GM10248 (cell line): ENCODE measurements around the gene LIPE.

Experiments used
- CTCF ChIA-PET: fragments of 300-600 bp; sonication (Branson Sonifier 250); formaldehyde crosslinking; extraction: SDS; loops from one replicate; lab custom pipeline; 2021; ENCODE audit warnings: antibody characterized with exemption; lab: Yijun Ruan, JAX
- POLR2A ChIA-PET: fragments of 350-650 bp; sonication (Branson Sonifier 250); formaldehyde crosslinking; extraction: SDS; loops from one replicate; lab custom pipeline; 2020; ENCODE audit warnings: antibody characterized with exemption; lab: Yijun Ruan, JAX
- DNase-seq: peaks from one replicate; pipeline ENCODE4 v3.0.0; 2012; ENCODE audit errors: extremely low spot score
- CTCF ChIP-seq: IDR thresholded peaks from 2 replicates; pipeline ENCODE4 v1.5.1; 2012; ENCODE audit warnings: mild to moderate bottlenecking, low read depth; ENCODE audit errors: extremely low read depth, missing control alignments, control extremely low read depth

Gene LIPE

DNA sequence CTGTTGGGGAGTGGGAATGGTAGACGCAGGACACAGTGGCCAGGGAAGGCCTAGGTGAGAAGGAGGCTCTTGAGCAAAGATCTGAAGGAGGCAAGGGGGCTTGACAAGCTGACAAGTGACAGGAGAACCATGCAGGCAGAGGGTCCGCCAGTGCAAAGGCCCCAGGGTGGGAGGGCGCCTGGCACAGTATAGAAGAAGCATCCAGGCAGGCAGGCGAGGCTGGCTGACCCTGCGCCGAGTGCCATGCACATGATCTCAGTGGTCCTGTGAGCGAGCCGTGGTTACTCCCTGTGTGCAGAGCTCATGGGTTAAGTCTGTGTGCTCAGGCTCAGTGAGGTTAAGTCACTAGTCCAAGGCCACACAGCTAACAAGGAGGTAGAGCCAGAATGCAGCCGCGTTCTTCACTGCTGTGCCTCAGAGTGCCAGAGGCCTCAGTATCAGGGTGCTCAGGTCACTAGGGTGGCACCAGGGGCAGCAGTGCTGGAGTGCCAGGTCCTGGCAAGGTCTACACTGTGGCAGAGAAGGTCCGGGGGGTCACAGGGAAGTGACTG is 52.3 kb downstream of the LIPE start:
- no peak for TF ChIP-seq CTCF
- POLR2A ChIA-PET, result no interaction called here
- DNase-seq, result no peak
- CTCF ChIA-PET, result no interaction called here

- CTCF ChIA-PET, result interaction anchor here (1.2 to 1.4 kb wide), 3 partner anchors 9 to 30 kb away, joined by 3 to 5 read pairs (median 4); no protein-coding TSS in a partner anchor
Measured at GRCh38 chr19:42370626-42371175, 56.5 kb downstream of the LIPE start.

GRCh38 chr19:42370068-42370520 is 57.1 kb downstream of the LIPE start:
- POLR2A ChIA-PET, result no interaction called here
- CTCF ChIA-PET, result interaction anchor here (1.4 kb wide), 1 partner anchor 11 kb away, joined by 4 read pairs; no protein-coding TSS in a partner anchor
- no peak for DNase-seq
- TF ChIP-seq CTCF, result no peak

More at GRCh38 chr19:42370626-42371175, 56.5 kb downstream of the LIPE start:
- POLR2A ChIA-PET, result no interaction called here
- TF ChIP-seq CTCF, result no peak
- no peak for DNase-seq

DNA sequence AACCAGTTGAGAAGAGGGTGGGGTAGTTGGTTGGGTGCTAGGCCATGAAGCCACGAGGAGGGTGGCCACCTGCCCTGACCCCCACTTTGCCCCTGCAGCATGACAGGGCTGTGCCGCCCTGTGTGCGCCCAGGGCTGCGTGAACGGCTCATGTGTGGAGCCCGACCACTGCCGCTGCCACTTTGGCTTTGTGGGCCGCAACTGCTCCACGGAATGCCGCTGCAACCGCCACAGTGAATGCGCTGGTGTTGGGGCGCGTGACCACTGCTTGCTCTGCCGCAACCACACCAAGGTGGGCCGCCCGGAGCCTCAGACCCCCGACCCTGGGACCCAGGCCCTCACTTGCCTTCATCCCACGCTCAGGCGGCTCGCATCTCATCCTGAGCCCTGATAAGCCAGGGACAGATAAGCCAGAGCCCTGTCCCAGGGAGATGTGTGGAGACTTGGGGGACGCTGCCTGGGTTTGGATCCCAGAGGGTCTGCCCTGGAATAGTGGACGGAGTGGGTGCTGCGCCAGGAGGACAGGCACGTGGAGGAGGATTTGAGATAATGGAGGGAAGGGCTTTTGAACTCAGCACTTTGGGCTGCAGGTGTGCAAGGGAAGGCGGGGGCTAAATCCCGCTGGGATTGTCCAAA is 57.6 kb downstream of the LIPE start:
- ChIA-PET POLR2A (no interaction called here), CTCF (interaction anchor here (1.6 kb wide), 1 partner anchor 32 kb away, joined by 4 read pairs; no protein-coding TSS in a partner anchor)
- no peak for TF ChIP-seq CTCF
- no peak for DNase-seq

GRCh38 chr19:42368765-42369164 is 58.4 kb downstream of the LIPE start:
- no peak for DNase-seq
- no peak for TF ChIP-seq CTCF
- ChIA-PET CTCF (interaction anchor here (1.6 kb wide), 1 partner anchor 32 kb away, joined by 4 read pairs; no protein-coding TSS in a partner anchor), POLR2A (interaction anchor here (0.7 kb wide), 1 partner anchor 323 kb away, joined by 4 read pairs; no protein-coding TSS in a partner anchor)

- no peak for TF ChIP-seq CTCF
- no peak for DNase-seq
- ChIA-PET CTCF (interaction anchor here (1.6 kb wide), 1 partner anchor 33 kb away, joined by 4 read pairs; no protein-coding TSS in a partner anchor), POLR2A (interaction anchor here (0.7 kb wide), 1 partner anchor 323 kb away, joined by 4 read pairs; no protein-coding TSS in a partner anchor)
Measured at GRCh38 chr19:42368360-42368759, 58.8 kb downstream of the LIPE start.
